Left colon (tissue), 2 donors: ENCODE results near the gene FOXP1. TPM values are rescaled to one million over a fixed set of nuclear protein-coding genes. Genes with fewer than 3 reads are reported as not detected.

ENCODE experiments used
- ATAC-seq: fragments of 200-7000 bp; cut with Tn5 transposase; one replicate; pipeline ENCODE4 v1.9.1; 2020; ENCODE audit warnings: mild to moderate bottlenecking, moderate library complexity
- DNase-seq, 2 donors: peaks; one replicate each; pipeline ENCODE4 v3.0.0-alpha.2; 2020
- intact Hi-C, 2 donors: fragments of 100-400 bp; cut with DNase I in 1 of 2; cut with micrococcal nuclease in 1 of 2; formaldehyde crosslinking; loops; one replicate each; pipeline versions ENCODE4 v1.11.2 to v1.14.0; 2022; cut with DNase I, micrococcal nuclease
- total RNA-seq, 2 donors: library from RNA; stranded (reverse); fragmentation: NEBNext Ultra II Directional; extraction: Animal tissue kit (Norgen Biotek cat#: 25700); gene quantifications; one replicate each; pipeline ENCODE4 v1.2.1, GENCODE V29; 2021
- donor health status: DM: no; HTN: no; CAD: no.
- donor health status: DM: yes; HTN: yes; CAD: no.

Gene FOXP1
- total RNA-seq, 2 donors from 2014 or later, result 131 to 135 TPM

GRCh38 chr3:71183549-71183948, 400.0 kb downstream of the FOXP1 start:
- intact Hi-C loops, result no loop called here
- ATAC-seq, result no peak
- DNase-seq, result no peak

- intact Hi-C loops, result no loop called here
- DNase-seq, result no peak
- ATAC-seq, result no peak
These were observed 403.0 kb downstream of the FOXP1 start for GRCh38 chr3:71180524-71180923.

- intact Hi-C loops, result no loop called here
- no peak for ATAC-seq
- DNase-seq, result no peak
These were observed 406.2 kb downstream of the FOXP1 start for GRCh38 chr3:71177375-71177774.

GRCh38 chr3:71176366-71176765, 407.2 kb downstream of the FOXP1 start:
- intact Hi-C loops, result no loop called here
- DNase-seq (no peak), ATAC-seq (no peak)

GRCh38 chr3:71175691-71176365, 407.7 kb downstream of the FOXP1 start:
- DNase-seq (no peak), ATAC-seq (no peak)
- intact Hi-C loops, result no loop called here

GRCh38 chr3:71172951-71173350, 410.6 kb downstream of the FOXP1 start:
- DNase-seq, result no peak
- intact Hi-C loops, result no loop called here
- ATAC-seq, result no peak

GRCh38 chr3:71172189-71172588, 411.3 kb downstream of the FOXP1 start:
- ATAC-seq (no peak), DNase-seq (no peak)
- intact Hi-C loops, result no loop called here

- intact Hi-C loops, result no loop called here
- ATAC-seq, result no peak
- no peak for DNase-seq
These were observed 412.3 kb downstream of the FOXP1 start for GRCh38 chr3:71171247-71171646.

- no peak for DNase-seq
- ATAC-seq, result peak; percentile 82
These were observed 414.6 kb downstream of the FOXP1 start for GRCh38 chr3:71168880-71169411.

GRCh38 chr3:71168121-71168721, 415.3 kb downstream of the FOXP1 start:
- ATAC-seq (no peak), DNase-seq (no peak)
- intact Hi-C loops, result no loop called here

More at GRCh38 chr3:71168880-71169411, 414.6 kb downstream of the FOXP1 start:
- intact Hi-C loops, result no loop called here

- ATAC-seq (no peak), DNase-seq (no peak)
- intact Hi-C loops, result no loop called here
These were observed 416.9 kb downstream of the FOXP1 start for GRCh38 chr3:71166339-71167240.

GRCh38 chr3:71164881-71165280, 418.6 kb downstream of the FOXP1 start:
- ATAC-seq (no peak), DNase-seq (no peak)
- intact Hi-C loops, result no loop called here

- intact Hi-C loops, result no loop called here
These were observed 420.2 kb downstream of the FOXP1 start for GRCh38 chr3:71163198-71163918.

GRCh38 chr3:71162221-71162620, 421.3 kb downstream of the FOXP1 start:
- intact Hi-C loops, result no loop called here
- ATAC-seq, result no peak
- no peak for DNase-seq

More at GRCh38 chr3:71163198-71163918, 420.2 kb downstream of the FOXP1 start:
- ATAC-seq (peak; percentile 65), DNase-seq (no peak)

- no peak for DNase-seq
- intact Hi-C loops, result no loop called here
- no peak for ATAC-seq
These were observed 422.6 kb downstream of the FOXP1 start for GRCh38 chr3:71160785-71161546.

- ATAC-seq (no peak), DNase-seq (no peak)
- intact Hi-C loops, result no loop called here
These were observed 427.4 kb downstream of the FOXP1 start for GRCh38 chr3:71156062-71156665.

GRCh38 chr3:71154846-71155245, 428.7 kb downstream of the FOXP1 start:
- no peak for ATAC-seq
- intact Hi-C loops, result no loop called here
- DNase-seq, result no peak

GRCh38 chr3:71153713-71154112, 429.8 kb downstream of the FOXP1 start:
- ATAC-seq (peak; percentile 82), DNase-seq (no peak)
- intact Hi-C loops, result no loop called here
